ENCODE data around the gene ANXA11. TPM values are rescaled to one million over a fixed set of nuclear protein-coding genes. Genes with fewer than 3 reads are reported as not detected.

Gene ANXA11
- total RNA-seq, 4 donors from 2014 or later: 110 to 269 (median 238) TPM

DNA sequence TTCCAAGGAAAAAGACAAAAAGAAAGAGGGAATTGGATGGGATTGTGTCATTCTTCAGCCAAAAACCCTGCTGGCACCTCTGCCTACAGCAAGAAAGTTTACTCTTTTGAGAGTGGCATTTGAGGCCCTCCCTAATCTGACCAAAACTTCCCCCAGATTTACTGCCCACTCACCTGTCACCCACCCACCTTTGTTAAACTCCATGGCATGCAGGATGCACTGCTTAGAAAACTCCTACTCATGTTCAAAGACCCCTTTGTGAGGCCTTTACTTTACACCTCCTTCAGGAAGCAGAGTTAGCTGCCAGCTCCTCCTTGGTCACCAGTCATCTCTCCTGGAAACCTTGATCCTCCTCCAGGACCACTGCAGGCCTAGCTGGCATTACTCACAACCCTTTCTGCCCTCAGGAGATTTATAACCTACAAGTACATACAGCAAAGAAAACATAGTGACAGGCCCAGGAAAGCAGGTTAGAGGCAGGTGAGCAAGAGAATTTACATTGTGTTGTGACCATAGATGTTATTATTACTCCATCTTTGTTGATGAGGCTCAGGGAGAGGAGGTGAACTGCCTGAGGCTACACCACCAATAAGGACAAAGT is 83.1 kb downstream of the ANXA11 start:
- Histone ChIP-seq H3K36me3 (no peaks in the 10 kb centered on the region), H3K4me3 (no peak overlapping the region), H3K4me1 (no peaks in the 10 kb centered on the region), H3K27me3 (no peaks in the 10 kb centered on the region), H3K27ac (no peak overlapping the region), H3K9me3 (no peaks in the 10 kb centered on the region)
- TF ChIP-seq, protein P1, sequence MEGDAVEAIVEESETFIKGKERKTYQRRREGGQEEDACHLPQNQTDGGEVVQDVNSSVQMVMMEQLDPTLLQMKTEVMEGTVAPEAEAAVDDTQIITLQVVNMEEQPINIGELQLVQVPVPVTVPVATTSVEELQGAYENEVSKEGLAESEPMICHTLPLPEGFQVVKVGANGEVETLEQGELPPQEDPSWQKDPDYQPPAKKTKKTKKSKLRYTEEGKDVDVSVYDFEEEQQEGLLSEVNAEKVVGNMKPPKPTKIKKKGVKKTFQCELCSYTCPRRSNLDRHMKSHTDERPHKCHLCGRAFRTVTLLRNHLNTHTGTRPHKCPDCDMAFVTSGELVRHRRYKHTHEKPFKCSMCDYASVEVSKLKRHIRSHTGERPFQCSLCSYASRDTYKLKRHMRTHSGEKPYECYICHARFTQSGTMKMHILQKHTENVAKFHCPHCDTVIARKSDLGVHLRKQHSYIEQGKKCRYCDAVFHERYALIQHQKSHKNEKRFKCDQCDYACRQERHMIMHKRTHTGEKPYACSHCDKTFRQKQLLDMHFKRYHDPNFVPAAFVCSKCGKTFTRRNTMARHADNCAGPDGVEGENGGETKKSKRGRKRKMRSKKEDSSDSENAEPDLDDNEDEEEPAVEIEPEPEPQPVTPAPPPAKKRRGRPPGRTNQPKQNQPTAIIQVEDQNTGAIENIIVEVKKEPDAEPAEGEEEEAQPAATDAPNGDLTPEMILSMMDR (IDR thresholded peaks at IDR 0.05): no peak
- TF ChIP-seq POLR2A (IDR thresholded peaks at IDR 0.05): no peak
- DNase-seq: no peak

DNA sequence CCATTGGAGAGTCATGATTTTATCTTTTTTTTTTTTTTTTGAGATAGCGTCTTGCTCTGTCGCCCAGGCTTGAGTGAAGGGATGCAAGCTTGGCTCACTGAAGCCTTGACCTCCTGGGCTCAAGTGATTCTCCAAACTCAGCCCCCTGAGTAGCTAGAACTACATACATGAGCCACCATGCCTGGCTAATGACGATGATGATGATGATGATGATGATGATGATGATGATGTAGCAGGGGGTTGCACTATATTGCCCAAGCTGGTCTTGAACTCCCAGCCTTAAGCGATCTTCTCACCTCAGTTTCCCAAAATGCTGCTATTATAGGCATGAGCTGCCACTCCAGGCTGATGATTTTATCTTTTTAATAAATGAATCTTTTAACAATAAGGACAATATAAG is 86.7 kb downstream of the ANXA11 start:
- no peak for DNase-seq
- H3K4me1 ChIP-seq: no peaks in the 10 kb centered on the region
- no peaks in the 10 kb centered on the region for H3K9me3 ChIP-seq
- TF ChIP-seq, protein P1 (IDR thresholded peaks at IDR 0.05): no peak
- TF ChIP-seq POLR2A (IDR thresholded peaks at IDR 0.05): no peak
- no peaks in the 10 kb centered on the region for H3K36me3 ChIP-seq
- H3K27me3 ChIP-seq: no peaks in the 10 kb centered on the region
- no peak overlapping the region for H3K27ac ChIP-seq
- H3K4me3 ChIP-seq: no peak overlapping the region

DNA sequence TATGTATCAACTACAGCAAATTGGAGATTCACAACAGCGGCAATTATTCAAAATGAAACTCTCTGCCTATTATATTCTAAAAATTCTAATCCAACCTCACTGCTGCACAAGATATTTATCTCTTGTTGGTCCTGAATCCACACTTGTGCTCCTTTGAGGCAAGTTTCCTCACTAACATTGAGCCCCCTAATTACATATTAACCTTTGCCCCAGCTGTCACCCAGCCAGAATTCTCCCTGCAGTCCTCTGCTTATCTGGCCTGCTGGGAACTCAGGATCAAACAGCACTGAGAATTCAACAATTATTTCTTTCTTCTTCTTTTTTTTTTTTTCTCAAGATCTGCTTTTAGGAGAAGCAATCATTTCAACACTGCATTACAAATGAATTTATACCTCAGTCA is 94.4 kb downstream of the ANXA11 start:
- peaks cover 0 to 14% (median 0%) of the 10 kb centered on the region in 4 donors for H3K9me3 ChIP-seq
- no peaks in the 10 kb centered on the region for H3K27me3 ChIP-seq
- DNase-seq: no peak
- H3K4me3 ChIP-seq: no peak overlapping the region
- no peaks in the 10 kb centered on the region for H3K36me3 ChIP-seq
- TF ChIP-seq POLR2A (IDR thresholded peaks at IDR 0.05): no peak
- TF ChIP-seq, protein P1 (IDR thresholded peaks at IDR 0.05): no peak
- H3K27ac ChIP-seq: no peak overlapping the region
- no peaks in the 10 kb centered on the region for H3K4me1 ChIP-seq

DNA sequence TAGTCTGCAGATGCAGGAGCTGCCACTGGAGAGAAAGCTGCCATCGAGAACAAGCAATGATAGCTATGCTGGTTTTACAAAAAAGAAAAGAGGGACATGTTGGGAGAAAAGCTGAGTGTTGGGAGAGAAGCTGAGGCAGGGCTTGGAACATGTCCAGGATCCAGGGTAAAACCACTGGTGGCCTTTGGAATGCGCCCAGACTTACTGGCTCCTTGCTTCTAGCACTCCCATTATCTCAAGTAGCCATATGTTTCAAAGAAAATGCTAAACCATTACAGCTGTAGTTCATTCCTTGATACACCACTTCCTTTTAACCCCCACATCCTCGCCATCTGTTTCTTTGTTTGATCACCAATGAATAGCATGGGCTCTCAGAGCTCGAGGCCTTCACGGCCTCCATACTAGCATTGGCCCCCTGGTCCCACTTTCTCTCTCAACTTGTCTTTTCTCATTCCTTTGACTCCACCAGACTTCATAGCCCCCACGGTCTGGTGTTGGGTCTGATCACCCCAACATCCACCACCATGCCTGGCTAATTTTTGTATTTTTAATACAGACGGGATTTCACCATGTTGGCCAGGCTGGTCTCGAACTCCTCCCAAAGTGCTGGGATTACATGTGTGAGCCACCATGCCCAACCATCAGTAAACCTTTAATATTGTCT is 96.6 kb downstream of the ANXA11 start:
- no peak for DNase-seq
- H3K27me3 ChIP-seq: no peaks in the 10 kb centered on the region
- TF ChIP-seq POLR2A (IDR thresholded peaks at IDR 0.05): no peak
- TF ChIP-seq, protein P1 (IDR thresholded peaks at IDR 0.05): no peak

DNA sequence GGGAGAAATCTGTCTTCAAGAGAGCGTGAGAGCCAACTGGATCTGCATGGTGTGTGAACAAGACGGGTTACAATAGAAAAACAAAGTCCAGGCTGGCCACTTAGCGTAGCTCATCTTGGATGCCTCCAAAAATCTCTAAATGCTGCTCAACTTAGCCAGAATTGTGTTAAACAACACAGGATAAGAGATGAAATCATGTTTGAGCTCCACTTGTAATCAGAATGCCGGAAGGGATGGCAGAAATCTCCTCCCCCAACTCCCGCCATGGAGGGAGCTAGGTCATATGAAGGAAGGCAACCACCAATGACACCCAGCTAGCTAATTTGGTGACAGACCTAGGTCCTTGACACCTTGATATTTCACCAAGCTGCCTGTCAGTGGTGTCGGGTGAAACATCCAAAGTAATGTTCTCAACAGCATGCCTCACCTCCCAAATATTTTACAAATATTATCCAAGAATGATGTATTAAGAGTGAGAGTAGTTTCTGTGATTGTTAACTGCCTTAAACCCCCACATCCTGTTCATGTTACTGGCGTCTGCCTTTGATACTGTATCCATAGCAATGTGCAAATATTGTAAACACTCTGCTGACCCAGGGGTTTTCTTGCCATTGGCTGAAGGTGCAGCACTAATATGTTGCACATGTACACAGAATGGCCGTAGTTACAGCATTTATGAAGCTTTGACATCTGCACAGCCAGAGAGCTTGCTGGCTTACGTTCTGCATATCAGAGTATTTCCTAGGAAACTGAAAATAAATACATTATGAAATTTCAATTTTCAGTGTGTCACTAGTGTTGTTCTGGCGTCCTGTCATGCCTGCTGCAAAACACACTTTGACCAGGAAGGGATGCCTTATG is 101.0 kb downstream of the ANXA11 start:
- DNase-seq: no peak
- H3K4me3 ChIP-seq: no peak overlapping the region
- no peaks in the 10 kb centered on the region for H3K27me3 ChIP-seq
- peaks cover 0 to 12% (median 0%) of the 10 kb centered on the region in 4 donors for H3K9me3 ChIP-seq
- peak overlapping the region in 2 of 4 donors; percentile 55 to 59 for H3K27ac ChIP-seq
- TF ChIP-seq POLR2A (IDR thresholded peaks at IDR 0.05): no peak
- TF ChIP-seq, protein P1 (IDR thresholded peaks at IDR 0.05): no peak
- H3K36me3 ChIP-seq: no peaks in the 10 kb centered on the region
- no peaks in the 10 kb centered on the region for H3K4me1 ChIP-seq

More for the DNA sequence above, 96.6 kb downstream of the ANXA11 start:
- Histone ChIP-seq H3K27ac (no peak overlapping the region), H3K4me3 (no peak overlapping the region), H3K36me3 (no peaks in the 10 kb centered on the region), H3K9me3 (peaks cover 0 to 14% (median 0%) of the 10 kb centered on the region in 4 donors), H3K4me1 (no peaks in the 10 kb centered on the region)

Small RNA genes within 50 kb of the gene (small RNA-seq; reads per million reads assigned to genes)
- 0 reads per million in 2 donors for gene RPS12P2

Other genes starting within 250 kb of the ANXA11 start
- 10 to 100 TPM in 3 of 4 donors, 1 to 10 TPM in 1; 7.4 to 31.5 (median 20.3) TPM for gene TMEM254, start 126.9 kb downstream of the ANXA11 start, total RNA-seq
- gene PLAC9, start 72.8 kb downstream of the ANXA11 start, total RNA-seq: 10 to 100 TPM in 2 of 4 donors, 1 to 10 TPM in 2; 4.0 to 12.4 (median 8.9) TPM
- gene MAT1A, start 84.1 kb upstream of the ANXA11 start, total RNA-seq: not detected
- gene DYDC1, start 151.2 kb upstream of the ANXA11 start, total RNA-seq: not detected
- under 1 TPM in 1 of 4 donors, not detected in 3; 0.70 TPM for gene DYDC2, start 151.2 kb upstream of the ANXA11 start, total RNA-seq
- gene PRXL2A, start 203.0 kb upstream of the ANXA11 start, total RNA-seq: 10 to 100 TPM; 27.2 to 89.3 (median 60.3) TPM
- 10 to 100 TPM; 51.2 to 72.0 (median 68.0) TPM for gene TSPAN14, start 248.8 kb upstream of the ANXA11 start, total RNA-seq